G401.6 (cell line): ENCODE measurements around the gene CTIF.
"Not testable (repeated sequence)": the region's sequence is repeated elsewhere in the genome, so short reads cannot be mapped to it uniquely, and the experiment has no call there.

ENCODE experiments used
- FAIRE-seq: peaks from 2 replicates; lab custom pipeline; 2012; peaks lifted over from hg19 to GRCh38; lab: Jason Lieb, UNC

CTIF gene

GRCh38 chr18:48804856-48805610, 266.2 kb downstream of the CTIF start:
- FAIRE-seq, result no peak

GRCh38 chr18:48805826-48806535, 267.1 kb downstream of the CTIF start:
- FAIRE-seq, result no peak

GRCh38 chr18:48806551-48807261, 267.9 kb downstream of the CTIF start:
- no peak for FAIRE-seq

DNA sequence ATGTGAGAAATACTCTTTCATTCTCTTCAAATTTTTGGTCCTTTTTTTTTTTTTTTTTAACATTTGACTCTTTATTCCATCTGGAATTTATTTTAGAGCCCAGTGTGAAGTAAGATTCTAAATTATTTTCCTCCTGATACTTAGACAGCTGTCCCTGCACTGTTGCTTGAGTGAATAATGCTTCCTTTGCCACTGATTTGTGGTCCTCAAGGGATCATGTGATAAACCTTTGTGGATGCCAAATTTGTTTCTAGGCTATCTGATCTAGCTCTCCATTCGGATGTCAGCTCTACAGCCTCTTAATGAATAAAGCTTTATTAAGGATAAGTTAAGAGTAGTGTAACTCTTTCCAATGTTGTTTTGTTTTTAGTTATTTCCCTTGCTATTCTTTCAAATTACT, 269.6 kb downstream of the CTIF start:
- FAIRE-seq, result no peak

GRCh38 chr18:48809365-48809764, 270.5 kb downstream of the CTIF start:
- FAIRE-seq, result no peak

GRCh38 chr18:48810805-48811204, 272.0 kb downstream of the CTIF start:
- FAIRE-seq, result peak; percentile 94

GRCh38 chr18:48811401-48811800, 272.6 kb downstream of the CTIF start:
- FAIRE-seq, result no peak

- not testable (repeated sequence) for FAIRE-seq
Measured at GRCh38 chr18:48811977-48812451, 273.2 kb downstream of the CTIF start.

DNA sequence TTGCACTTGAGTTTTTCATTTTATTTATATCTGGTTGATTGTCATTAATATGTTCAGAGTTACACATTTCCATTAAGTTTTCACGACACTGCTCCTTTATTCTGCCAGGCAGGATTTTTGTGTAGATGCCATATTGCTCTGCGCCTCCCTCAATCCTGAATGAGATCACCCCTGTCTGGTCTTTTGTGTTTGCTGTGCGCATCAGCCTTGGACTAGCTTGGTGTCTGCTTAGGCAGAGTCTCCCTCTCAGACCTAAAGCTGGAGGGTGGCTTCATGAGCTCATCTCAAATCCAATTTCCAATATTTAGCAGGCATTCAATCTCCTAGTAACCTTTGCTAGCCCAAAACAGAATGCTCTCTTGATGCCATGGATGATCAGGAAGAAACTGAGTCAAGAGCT, 274.5 kb downstream of the CTIF start:
- no peak for FAIRE-seq

GRCh38 chr18:48813833-48814489, 275.1 kb downstream of the CTIF start:
- FAIRE-seq, result no peak

GRCh38 chr18:48814490-48815178, 275.8 kb downstream of the CTIF start:
- no peak for FAIRE-seq

DNA sequence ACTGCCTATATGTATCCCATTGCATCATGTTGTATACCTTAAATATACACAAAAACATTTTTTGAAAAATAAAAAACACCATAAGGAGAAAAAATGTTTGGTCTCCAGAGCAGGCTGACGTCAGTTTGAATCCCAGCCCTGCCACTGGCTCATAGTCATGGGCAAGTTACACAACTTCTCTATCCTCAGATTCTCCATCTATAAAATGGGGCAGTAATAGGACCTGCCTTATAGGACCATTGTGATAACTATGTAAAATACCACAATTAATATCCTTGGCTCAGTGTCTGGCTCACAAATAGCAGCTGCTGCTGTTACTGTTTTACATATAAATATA, 276.3 kb downstream of the CTIF start:
- FAIRE-seq, result no peak

GRCh38 chr18:48815581-48816324, 276.9 kb downstream of the CTIF start:
- no peak for FAIRE-seq

GRCh38 chr18:48816554-48816953, 277.7 kb downstream of the CTIF start:
- no peak for FAIRE-seq

- no peak for FAIRE-seq
Measured at GRCh38 chr18:48817021-48817461, 278.2 kb downstream of the CTIF start.

DNA sequence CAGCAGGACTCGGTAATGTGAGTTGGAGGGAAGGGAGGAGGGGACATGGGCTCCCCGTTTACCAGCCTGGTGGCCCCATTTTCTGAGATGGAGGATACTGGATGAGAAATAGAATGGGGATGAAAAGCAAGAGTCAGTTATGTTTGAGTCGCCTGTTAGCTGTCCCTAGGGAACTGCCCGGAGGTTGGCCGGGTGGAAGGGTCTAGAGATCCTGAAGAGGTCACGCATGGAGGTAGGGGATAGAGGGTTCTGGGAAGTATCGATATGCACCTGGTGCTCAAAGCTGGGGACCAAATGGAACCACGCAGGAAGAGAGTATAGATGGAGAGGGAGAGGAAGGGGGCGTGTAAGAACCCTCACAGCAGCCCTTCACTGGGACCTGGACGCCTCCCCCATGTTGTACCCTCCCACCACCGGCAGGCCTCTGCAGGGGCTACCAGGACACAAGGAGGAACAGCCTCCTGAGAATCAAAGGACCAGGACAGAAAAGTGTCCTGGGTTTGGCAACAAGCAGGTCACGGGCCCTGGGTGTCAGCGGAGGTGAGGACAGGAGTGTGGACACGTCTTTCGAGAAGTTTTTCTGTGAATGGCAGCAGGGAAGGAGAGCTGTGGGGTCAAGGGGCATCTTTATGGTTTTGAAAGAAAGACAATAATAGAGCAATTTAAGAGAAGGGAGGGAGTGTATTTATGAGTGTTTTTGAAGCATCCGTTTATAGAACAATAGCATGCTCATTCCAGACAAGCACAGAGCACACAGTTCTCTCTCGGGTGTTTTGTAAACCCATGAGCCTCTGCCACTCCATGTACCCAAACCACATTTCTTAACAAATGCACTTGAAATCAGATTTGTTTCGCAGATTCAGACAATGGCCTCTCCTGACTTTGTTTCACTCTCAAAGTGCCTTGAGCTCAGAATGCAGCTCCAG, 279.8 kb downstream of the CTIF start:
- FAIRE-seq, result no peak

DNA sequence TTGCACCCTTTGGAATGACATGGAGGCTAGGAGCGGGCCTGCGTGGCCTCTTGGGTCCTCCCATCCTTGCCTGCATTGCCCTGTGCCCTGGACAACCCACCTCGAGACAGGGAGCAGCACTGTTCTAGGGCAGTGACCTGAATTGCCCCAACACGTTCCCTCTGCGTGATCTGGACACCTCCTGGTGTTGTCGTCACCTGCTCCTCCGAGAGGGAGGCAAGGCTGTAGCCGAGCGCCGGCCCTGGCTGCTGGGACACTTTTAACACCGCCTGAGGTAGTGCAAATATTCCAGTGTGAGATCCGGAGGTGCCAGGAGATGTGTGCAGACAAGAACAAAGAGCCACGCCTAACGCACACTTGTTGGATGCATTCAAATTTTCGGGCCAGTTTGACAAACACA, 280.4 kb downstream of the CTIF start:
- no peak for FAIRE-seq

DNA sequence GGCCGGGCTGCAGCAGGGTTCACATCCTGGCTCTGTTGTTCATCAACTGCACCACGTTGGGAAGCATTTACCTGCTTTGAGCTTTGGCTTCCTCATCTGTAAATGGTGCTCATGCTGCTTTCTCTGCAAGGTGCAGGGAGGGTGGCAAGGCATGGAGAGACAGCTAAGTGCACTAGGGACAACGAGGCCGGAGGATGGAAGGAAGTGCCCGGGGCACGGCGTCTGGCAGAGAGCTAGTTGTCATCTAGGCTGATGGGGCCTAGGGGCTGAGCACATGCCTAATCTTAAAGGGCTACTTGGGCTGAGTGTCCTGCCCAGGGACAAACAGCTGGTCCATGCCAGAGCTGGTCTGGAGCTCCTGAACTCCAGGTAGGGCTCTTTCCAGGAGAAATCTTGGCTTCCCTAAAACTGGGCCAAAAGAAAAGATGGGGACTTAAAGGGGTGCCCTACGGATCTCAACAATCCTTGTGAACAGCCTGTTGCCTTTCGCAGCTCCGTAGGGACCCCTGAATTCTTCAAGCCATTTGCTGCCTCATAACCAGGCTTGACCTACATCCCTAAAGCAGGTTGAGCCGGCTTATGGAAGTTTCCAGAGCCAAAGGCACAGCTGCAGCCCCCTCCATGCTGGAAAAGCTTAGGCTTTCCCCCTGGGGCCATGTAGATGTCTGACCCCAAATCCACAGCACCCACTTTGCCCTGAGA, 281.1 kb downstream of the CTIF start:
- FAIRE-seq, result no peak

DNA sequence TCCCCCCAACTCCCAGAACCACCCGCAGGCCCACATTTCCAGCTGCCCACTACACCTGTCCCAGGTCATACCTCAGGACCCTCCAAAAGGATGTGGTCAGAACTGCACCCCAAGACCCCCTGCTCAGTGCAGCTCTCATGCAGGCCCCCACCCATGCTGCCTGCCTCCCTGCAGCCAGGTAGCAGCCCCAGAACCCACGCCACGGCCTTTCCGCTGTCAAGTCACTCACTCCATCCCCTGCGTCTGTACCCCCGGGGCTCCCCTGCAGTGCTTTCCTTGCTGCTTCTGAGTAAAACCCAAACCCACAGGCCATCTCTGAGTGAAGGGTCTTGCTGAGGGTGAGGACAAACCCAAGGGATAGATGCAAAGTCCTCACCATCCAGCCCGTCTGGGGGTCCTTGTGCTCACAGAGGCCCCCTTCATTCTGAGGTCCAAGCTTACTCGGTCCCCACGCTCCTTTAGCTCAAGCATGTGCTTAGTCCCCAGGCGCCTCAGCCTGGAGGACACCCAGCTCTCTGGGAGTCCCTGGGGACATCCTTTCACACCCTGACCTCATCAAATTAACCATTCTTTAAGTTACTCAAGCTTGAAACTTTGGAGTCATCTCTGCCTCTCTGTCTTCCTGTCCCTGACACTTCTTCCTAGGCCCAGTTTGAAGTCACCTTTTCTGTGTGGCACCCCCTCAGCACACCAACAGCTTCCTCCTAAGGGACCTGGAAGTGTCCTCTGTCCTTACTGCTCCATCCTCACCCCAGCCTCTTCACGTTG, 281.8 kb downstream of the CTIF start:
- FAIRE-seq, result no peak
